HepG2 (cell line): ENCODE data around the gene PSORS1C1. TPM values are rescaled to one million over a fixed set of nuclear protein-coding genes. Genes with fewer than 3 reads are reported as not detected.

ENCODE experiments used
- EP300 ChIP-seq, 3 experiments: sonication (generic) in 1 of 3; formaldehyde crosslinking in 1 of 3; IDR thresholded peaks; 2 replicates each; pipeline versions ENCODE4 v1.5.1 to v1.6.1; 2011 to 2020; ENCODE audit warnings: low read depth in 2 of 3, low read length in 2 of 3, borderline replicate concordance in 1 of 3, improper control_type of control experiment in 1 of 3, mild to moderate bottlenecking in 1 of 3, missing genetic modification reagents in 1 of 3, moderate library complexity in 1 of 3
- GLI4 ChIP-seq: sonication (generic); formaldehyde crosslinking; IDR thresholded peaks from 2 replicates; pipeline ENCODE4 v1.5.1; 2020; ENCODE audit warnings: missing genetic modification reagents, mild to moderate bottlenecking, moderate library complexity, borderline replicate concordance
- HDAC2 ChIP-seq: sonication (generic); formaldehyde crosslinking; IDR thresholded peaks from 2 replicates; pipeline ENCODE4 v1.4.0; 2020; ENCODE audit warnings: missing genetic modification reagents
- HES4 ChIP-seq: sonication (generic); formaldehyde crosslinking; IDR thresholded peaks from 2 replicates; pipeline ENCODE4 v1.9.0; 2021; ENCODE audit warnings: mild to moderate bottlenecking, missing genetic modification reagents, borderline replicate concordance
- KDM2A ChIP-seq: sonication (generic); formaldehyde crosslinking; IDR thresholded peaks from 2 replicates; pipeline ENCODE4 v1.4.0; 2020; ENCODE audit warnings: low read depth, missing genetic modification reagents, borderline replicate concordance
- NONO ChIP-seq, 2 experiments: fragments of 450-650 bp in 1 of 2; sonication (generic) in 1 of 2; formaldehyde crosslinking in 1 of 2; IDR thresholded peaks in 1 of 2; conservative IDR thresholded peaks in 1 of 2; 2 replicates each; pipeline versions ENCODE4 v1.6.1 to v1.8.0; 2017 to 2022; ENCODE audit warnings: mild to moderate bottlenecking in 1 of 2, missing genetic modification reagents in 1 of 2, moderate library complexity in 1 of 2
- SAFB2 ChIP-seq: sonication (generic); formaldehyde crosslinking; IDR thresholded peaks from 2 replicates; pipeline ENCODE4 v1.5.1; 2020; ENCODE audit warnings: missing genetic modification reagents, low read depth, mild to moderate bottlenecking, borderline replicate concordance
- SAP130 ChIP-seq: IDR thresholded peaks from 2 replicates; pipeline ENCODE4 v1.6.1; 2016; ENCODE audit warnings: low read depth
- SIX1 ChIP-seq: sonication (generic); formaldehyde crosslinking; IDR thresholded peaks from 2 replicates; pipeline ENCODE4 v1.4.0; 2020; ENCODE audit warnings: missing genetic modification reagents, borderline replicate concordance
- TAF15 ChIP-seq: fragments of 200-400 bp; formaldehyde crosslinking; IDR thresholded peaks from one replicate; pipeline ENCODE4 v1.6.1; 2018; ENCODE audit warnings: mild to moderate bottlenecking, low read depth, low read length; ENCODE audit not compliant: poor library complexity, severe bottlenecking
- YEATS2 ChIP-seq: sonication (generic); formaldehyde crosslinking; IDR thresholded peaks from 2 replicates; pipeline ENCODE4 v1.4.0; 2020; ENCODE audit warnings: missing genetic modification reagents, borderline replicate concordance
- ZBTB7A ChIP-seq: sonication (generic); formaldehyde crosslinking; IDR thresholded peaks from 2 replicates; pipeline ENCODE4 v1.8.0; 2022; ENCODE audit warnings: mild to moderate bottlenecking, missing genetic modification reagents
- ZC3H13 ChIP-seq: sonication (generic); formaldehyde crosslinking; IDR thresholded peaks from 2 replicates; pipeline ENCODE4 v1.8.1; 2023; ENCODE audit warnings: mild to moderate bottlenecking, missing genetic modification reagents, moderate library complexity
- ZFP90 ChIP-seq: sonication (generic); formaldehyde crosslinking; IDR thresholded peaks from 2 replicates; pipeline ENCODE4 v1.8.0; 2022; ENCODE audit warnings: missing genetic modification reagents, mild to moderate bottlenecking, inconsistent platforms, borderline replicate concordance
- ZFX ChIP-seq: sonication (generic); formaldehyde crosslinking; IDR thresholded peaks from 2 replicates; pipeline ENCODE4 v1.4.0; 2020; ENCODE audit warnings: mild to moderate bottlenecking, low read depth, missing genetic modification reagents, moderate library complexity
- ZIK1 ChIP-seq: sonication (generic); formaldehyde crosslinking; IDR thresholded peaks from 2 replicates; pipeline ENCODE4 v1.5.0; 2020; ENCODE audit warnings: mild to moderate bottlenecking, low read depth, missing genetic modification reagents, borderline replicate concordance
- ZNF549 ChIP-seq: sonication (generic); formaldehyde crosslinking; IDR thresholded peaks from 2 replicates; pipeline ENCODE4 v1.5.0; 2020; ENCODE audit warnings: missing genetic modification reagents
- ZNF576 ChIP-seq: sonication (generic); formaldehyde crosslinking; IDR thresholded peaks from 2 replicates; pipeline ENCODE4 v1.4.0; 2020; ENCODE audit warnings: mild to moderate bottlenecking, missing genetic modification reagents
- ZNF629 ChIP-seq: sonication (generic); formaldehyde crosslinking; conservative IDR thresholded peaks from 2 replicates; pipeline ENCODE4 v1.5.0; 2020; ENCODE audit warnings: missing genetic modification reagents
- ZNF660 ChIP-seq: sonication (generic); formaldehyde crosslinking; IDR thresholded peaks from 2 replicates; pipeline ENCODE4 v1.5.1; 2020; ENCODE audit warnings: mild to moderate bottlenecking, low read depth, missing genetic modification reagents, borderline replicate concordance
- ZNF841 ChIP-seq: sonication (generic); formaldehyde crosslinking; IDR thresholded peaks from 2 replicates; pipeline ENCODE4 v1.8.1; 2023; ENCODE audit warnings: missing genetic modification reagents, borderline replicate concordance
- polyA plus RNA-seq, 8 experiments: library from polyadenylated mRNA; depleted of rRNA in 3 of 8; stranded (reverse) in 7 of 8; unstranded in 1 of 8; fragments of >200 nt; fragmentation: Illumina TruSeq in 4 of 8; extraction: Trizol in 4 of 8; gene quantifications; 2 replicates each; pipeline versions ENCODE4 v1.2.1 to v1.2.3, GENCODE V29; 2011 to 2016; ENCODE audit warnings: low read depth in 4 of 8, missing spikeins in 1 of 8, mixed read lengths in 1 of 8; ENCODE audit not compliant: insufficient read depth in 1 of 8
- total RNA-seq, 5 experiments: library from RNA; depleted of rRNA; stranded (reverse); fragments of >200 nt; fragmentation: Illumina TruSeq; extraction: Trizol; gene quantifications; 2 replicates each; pipeline ENCODE4 v1.2.3, GENCODE V29; 2016; ENCODE audit warnings: low read depth in 1 of 5
- TF ChIP-seq, protein P1 (sequence below): sonication (generic); formaldehyde crosslinking; IDR thresholded peaks from 2 replicates; pipeline ENCODE4 v1.4.0; 2020; ENCODE audit warnings: mild to moderate bottlenecking, missing genetic modification reagents, borderline replicate concordance

PSORS1C1 gene
- total and polyA plus RNA-seq, 2 of the 13 experiments (the other 11 are each of a cell fraction or from before 2014, with no cell fraction given), result 0.01 to 0.02 TPM

DNA sequence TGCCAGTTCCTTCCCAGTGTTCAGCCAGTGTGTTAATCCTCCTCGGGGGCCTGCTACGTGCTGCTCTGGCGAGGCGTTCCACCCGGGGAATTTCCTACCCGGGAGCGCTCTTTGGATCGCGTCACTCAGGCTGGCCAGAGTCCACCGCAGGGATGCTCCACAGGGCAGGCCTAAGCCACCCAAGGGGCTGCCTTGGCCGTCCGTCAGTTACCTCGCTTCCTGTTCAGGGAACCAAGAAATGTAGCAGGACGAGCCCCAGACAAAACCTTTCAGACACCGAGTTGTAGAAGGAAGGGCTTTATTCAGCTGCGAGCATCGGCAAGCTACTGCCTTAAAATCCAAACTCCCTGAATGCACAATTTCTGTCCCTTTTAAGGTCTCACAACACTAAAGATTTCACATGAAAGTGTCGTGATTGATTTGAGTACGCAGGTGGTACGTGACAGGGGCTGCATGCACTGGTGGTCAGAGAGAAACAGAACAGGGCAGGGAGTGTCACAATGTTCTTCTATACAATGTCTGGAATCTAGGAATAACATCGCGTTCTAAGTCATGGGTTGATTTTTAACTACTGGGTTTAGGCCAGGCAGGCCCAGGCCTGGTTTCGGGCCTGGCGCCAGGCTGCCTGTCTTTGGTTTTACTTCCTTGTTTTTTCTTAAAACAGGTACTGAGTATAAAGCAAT lies 71.6 kb downstream of the PSORS1C1 start (continued):
- TF ChIP-seq ZC3H13 (CRISPR knock-in tag) (no peak), ZIK1 (CRISPR knock-in tag) (peak; percentile 76; the same call in 1 of the 2 replicates), NONO (IDR thresholded peaks at IDR 0.05) (no peak), NONO (CRISPR knock-in tag; conservative IDR thresholded peaks at IDR 0.05) (no peak), TAF15 (no peak), ZNF549 (no peak), ZNF660 (CRISPR knock-in tag) (no peak), SAFB2 (CRISPR knock-in tag) (0 out of 2 replicates have a peak, but pooled peaks have one; percentile 47), HES4 (no peak; the same call in 1 of the 2 replicates), ZNF629 (no peak), SIX1 (no peak), GLI4 (CRISPR knock-in tag) (no peak; the same call in 1 of the 2 replicates), ZBTB7A (CRISPR knock-in tag) (0 out of 2 replicates have a peak, but pooled peaks have one; percentile 11), ZNF841 (no peak), HDAC2 (peak; percentile 71; the same call in 1 of the 2 replicates), ZFP90 (CRISPR knock-in tag) (no peak), ZFX (peak; percentile 97), KDM2A (CRISPR knock-in tag) (peak; percentile 62; the same call in 1 of the 2 replicates), YEATS2 (CRISPR knock-in tag) (peak; percentile 82), ZNF576 (no peak), SAP130 (CRISPR knock-in tag) (peak; percentile 92), EP300 (IDR thresholded peaks at IDR 0.05; ENCODE audit: low read depth in 2 of 2, low read length in 2 of 2) (peak in 1 of 2 experiments; percentile 22; a peak in 1 of 4 replicates), EP300 (CRISPR knock-in tag; IDR thresholded peaks at IDR 0.05; ENCODE audit: borderline replicate concordance) (no peak)
- TF ChIP-seq, protein P1, sequence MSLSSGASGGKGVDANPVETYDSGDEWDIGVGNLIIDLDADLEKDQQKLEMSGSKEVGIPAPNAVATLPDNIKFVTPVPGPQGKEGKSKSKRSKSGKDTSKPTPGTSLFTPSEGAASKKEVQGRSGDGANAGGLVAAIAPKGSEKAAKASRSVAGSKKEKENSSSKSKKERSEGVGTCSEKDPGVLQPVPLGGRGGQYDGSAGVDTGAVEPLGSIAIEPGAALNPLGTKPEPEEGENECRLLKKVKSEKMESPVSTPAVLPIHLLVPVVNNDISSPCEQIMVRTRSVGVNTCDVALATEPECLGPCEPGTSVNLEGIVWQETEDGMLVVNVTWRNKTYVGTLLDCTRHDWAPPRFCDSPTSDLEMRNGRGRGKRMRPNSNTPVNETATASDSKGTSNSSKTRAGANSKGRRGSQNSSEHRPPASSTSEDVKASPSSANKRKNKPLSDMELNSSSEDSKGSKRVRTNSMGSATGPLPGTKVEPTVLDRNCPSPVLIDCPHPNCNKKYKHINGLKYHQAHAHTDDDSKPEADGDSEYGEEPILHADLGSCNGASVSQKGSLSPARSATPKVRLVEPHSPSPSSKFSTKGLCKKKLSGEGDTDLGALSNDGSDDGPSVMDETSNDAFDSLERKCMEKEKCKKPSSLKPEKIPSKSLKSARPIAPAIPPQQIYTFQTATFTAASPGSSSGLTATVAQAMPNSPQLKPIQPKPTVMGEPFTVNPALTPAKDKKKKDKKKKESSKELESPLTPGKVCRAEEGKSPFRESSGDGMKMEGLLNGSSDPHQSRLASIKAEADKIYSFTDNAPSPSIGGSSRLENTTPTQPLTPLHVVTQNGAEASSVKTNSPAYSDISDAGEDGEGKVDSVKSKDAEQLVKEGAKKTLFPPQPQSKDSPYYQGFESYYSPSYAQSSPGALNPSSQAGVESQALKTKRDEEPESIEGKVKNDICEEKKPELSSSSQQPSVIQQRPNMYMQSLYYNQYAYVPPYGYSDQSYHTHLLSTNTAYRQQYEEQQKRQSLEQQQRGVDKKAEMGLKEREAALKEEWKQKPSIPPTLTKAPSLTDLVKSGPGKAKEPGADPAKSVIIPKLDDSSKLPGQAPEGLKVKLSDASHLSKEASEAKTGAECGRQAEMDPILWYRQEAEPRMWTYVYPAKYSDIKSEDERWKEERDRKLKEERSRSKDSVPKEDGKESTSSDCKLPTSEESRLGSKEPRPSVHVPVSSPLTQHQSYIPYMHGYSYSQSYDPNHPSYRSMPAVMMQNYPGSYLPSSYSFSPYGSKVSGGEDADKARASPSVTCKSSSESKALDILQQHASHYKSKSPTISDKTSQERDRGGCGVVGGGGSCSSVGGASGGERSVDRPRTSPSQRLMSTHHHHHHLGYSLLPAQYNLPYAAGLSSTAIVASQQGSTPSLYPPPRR (CRISPR knock-in tag), result peak; percentile 61; the same call in 1 of the 2 replicates
